H1 (cell line): Measurements from ENCODE around the gene SLC35F3. TPM values are rescaled to one million over a fixed set of nuclear protein-coding genes. Genes with fewer than 3 reads are reported as not detected.

Source experiments
- CTCF ChIA-PET: fragments of 300-600 bp; sonication (Branson Sonifier 250); formaldehyde crosslinking; loops from one replicate; lab custom pipeline; 2021; ENCODE audit not compliant: partially characterized antibody; lab: Charles Lee
- POLR2A ChIA-PET: fragments of 300-600 bp; sonication (Branson Sonifier 250); formaldehyde crosslinking; loops from one replicate; lab custom pipeline; 2021; ENCODE audit warnings: inconsistent platforms; ENCODE audit not compliant: partially characterized antibody; lab: Charles Lee
- DNase-seq, 2 experiments: peaks; one replicate each; pipeline versions ENCODE4 v3.0.0 to v3.0.0-alpha.2; 2010 to 2022; ENCODE audit warnings: low spot score in 2 of 2, low read depth in 1 of 2, mixed read lengths in 1 of 2
- FAIRE-seq: peaks from 2 replicates; lab custom pipeline; 2011; peaks lifted over from hg19 to GRCh38; lab: Jason Lieb, UNC
- H2AFZ ChIP-seq: 2 replicates; pipeline ENCODE4 v1.8.1; 2012; ENCODE audit warnings: low read length, inconsistent platforms
- H2AK5ac ChIP-seq: 2 replicates; pipeline ENCODE4 v1.6.1; 2013; ENCODE audit warnings: low read depth, low read length
- H2BK120ac ChIP-seq: replicated peaks from 2 replicates; pipeline ENCODE3; 2013; ENCODE audit warnings: low read depth, low read length, inconsistent platforms
- H2BK12ac ChIP-seq: 2 replicates; pipeline ENCODE4 v1.6.1; 2013; ENCODE audit warnings: low read depth, low read length
- H2BK15ac ChIP-seq: 2 replicates; pipeline ENCODE4 v1.6.1; 2013; ENCODE audit warnings: low read length
- H2BK20ac ChIP-seq: 2 replicates; pipeline ENCODE4 v1.6.1; 2013; ENCODE audit warnings: low read length
- H2BK5ac ChIP-seq: 2 replicates; pipeline ENCODE4 v1.6.1; 2013; ENCODE audit warnings: low read depth, low read length
- H3K14ac ChIP-seq: 2 replicates; pipeline ENCODE4 v1.6.1; 2013; ENCODE audit warnings: inconsistent platforms; ENCODE audit not compliant: insufficient read length
- H3K18ac ChIP-seq: 2 replicates; pipeline ENCODE4 v1.6.1; 2013; ENCODE audit warnings: low read length; ENCODE audit errors: extremely low read depth
- H3K23ac ChIP-seq: 2 replicates; pipeline ENCODE4 v1.6.1; 2013; ENCODE audit warnings: inconsistent platforms; ENCODE audit not compliant: insufficient read length
- H3K23me2 ChIP-seq: 2 replicates; pipeline ENCODE4 v1.6.1; 2013; ENCODE audit warnings: low read depth, low read length
- H3K27ac ChIP-seq: 2 replicates; pipeline ENCODE4 v1.6.1; 2011; ENCODE audit warnings: low read depth, low read length, inconsistent platforms
- H3K27me3 ChIP-seq, 4 experiments: replicated peaks in 1 of 4; 1 replicate in 1 of 4; 2 replicates in 3 of 4; pipeline versions ENCODE4 v1.6.1 to v1.8.1; 2011 to 2013; ENCODE audit warnings: low read length in 3 of 4, mild to moderate bottlenecking in 3 of 4, inconsistent platforms in 2 of 4, mixed read lengths in 2 of 4, moderate library complexity in 1 of 4; ENCODE audit not compliant: control insufficient read depth in 3 of 4, insufficient read depth in 3 of 4; ENCODE audit errors: extremely low read depth in 1 of 4
- H3K36me3 ChIP-seq, 4 experiments: 2 replicates each; pipeline versions ENCODE4 v1.6.1 to v1.8.1; 2011 to 2013; ENCODE audit warnings: mild to moderate bottlenecking in 4 of 4, low read length in 3 of 4, moderate library complexity in 2 of 4, control low read depth in 1 of 4, inconsistent platforms in 1 of 4; ENCODE audit not compliant: insufficient read depth in 4 of 4, control insufficient read depth in 2 of 4
- H3K4ac ChIP-seq: replicated peaks from 2 replicates; pipeline ENCODE3; 2013; ENCODE audit warnings: low read length, low read depth, mixed read lengths, inconsistent platforms; ENCODE audit not compliant: insufficient read length
- H3K4me1 ChIP-seq, 4 experiments: replicated peaks in 1 of 4; 1 replicate in 1 of 4; 2 replicates in 3 of 4; pipeline versions ENCODE4 v1.6.1 to v1.8.1; 2011 to 2013; ENCODE audit warnings: low read length in 3 of 4, inconsistent platforms in 2 of 4, mixed read lengths in 1 of 4; ENCODE audit not compliant: insufficient read depth in 4 of 4, control insufficient read depth in 3 of 4
- H3K4me2 ChIP-seq, 2 experiments: 2 replicates each; pipeline versions ENCODE4 v1.6.1 to v1.8.1; 2011 to 2013; ENCODE audit warnings: low read depth in 2 of 2, low read length in 2 of 2, control low read depth in 1 of 2, inconsistent platforms in 1 of 2, mild to moderate bottlenecking in 1 of 2; ENCODE audit not compliant: insufficient read depth in 1 of 2
- H3K4me3 ChIP-seq, 4 experiments: fragments of 200-600, 300-600 bp in 1 of 4; sonication (generic), shearing (Covaris generic), sonication (Bioruptor Twin) in 1 of 4; 2 replicates each; pipeline versions ENCODE4 v1.5.1 to v1.8.1; 2011 to 2016; ENCODE audit warnings: low read length in 4 of 4, low read depth in 3 of 4, control low read depth in 2 of 4, inconsistent platforms in 2 of 4, mild to moderate bottlenecking in 2 of 4, mixed read lengths in 1 of 4, moderate library complexity in 1 of 4; ENCODE audit not compliant: insufficient read depth in 2 of 4; ENCODE audit errors: extremely low read depth in 1 of 4
- H3K56ac ChIP-seq: replicated peaks from 2 replicates; pipeline ENCODE3; 2013; ENCODE audit warnings: low read depth, mild to moderate bottlenecking, mixed read lengths, low read length, inconsistent platforms; ENCODE audit not compliant: insufficient read length
- H3K79me1 ChIP-seq: 2 replicates; pipeline ENCODE4 v1.6.1; 2013; ENCODE audit warnings: low read depth, low read length, control low read depth
- H3K79me2 ChIP-seq, 2 experiments: 2 replicates each; pipeline versions ENCODE4 v1.6.1 to v1.8.1; 2012 to 2013; ENCODE audit warnings: low read length in 2 of 2, mild to moderate bottlenecking in 2 of 2, inconsistent platforms in 1 of 2; ENCODE audit not compliant: insufficient read depth in 2 of 2, control insufficient read depth in 1 of 2
- H3K9ac ChIP-seq, 4 experiments: replicated peaks in 1 of 4; 1 replicate in 1 of 4; 2 replicates in 3 of 4; pipeline versions ENCODE4 v1.6.1 to v1.8.1; 2011 to 2013; ENCODE audit warnings: low read depth in 3 of 4, low read length in 3 of 4, control low read depth in 2 of 4, mild to moderate bottlenecking in 2 of 4, moderate library complexity in 2 of 4, inconsistent platforms in 1 of 4; ENCODE audit errors: extremely low read depth in 1 of 4
- H3K9me3 ChIP-seq, 2 experiments: 2 replicates each; pipeline versions ENCODE4 v1.6.1 to v1.8.1; 2012 to 2013; ENCODE audit warnings: mild to moderate bottlenecking in 2 of 2, moderate library complexity in 2 of 2, control low read depth in 1 of 2, inconsistent platforms in 1 of 2, low read depth in 1 of 2, low read length in 1 of 2, mixed read lengths in 1 of 2; ENCODE audit not compliant: insufficient read depth in 2 of 2
- H4K20me1 ChIP-seq, 2 experiments: replicated peaks in 1 of 2; 2 replicates each; pipeline versions ENCODE3 to v1.8.1; 2011 to 2013; ENCODE audit warnings: inconsistent platforms in 2 of 2, low read length in 2 of 2, mild to moderate bottlenecking in 1 of 2; ENCODE audit not compliant: insufficient read depth in 2 of 2, control insufficient read depth in 1 of 2
- H4K5ac ChIP-seq: 2 replicates; pipeline ENCODE4 v1.6.1; 2013; ENCODE audit warnings: low read length, low read depth, mixed read lengths, inconsistent platforms; ENCODE audit not compliant: insufficient read length
- H4K8ac ChIP-seq: 2 replicates; pipeline ENCODE4 v1.8.0; 2013; ENCODE audit warnings: mild to moderate bottlenecking, moderate library complexity, low read length, inconsistent platforms; ENCODE audit not compliant: insufficient read depth; ENCODE audit errors: extremely low read depth
- H4K91ac ChIP-seq: replicated peaks from 2 replicates; pipeline ENCODE3; 2013; ENCODE audit warnings: low read length, mixed read lengths, inconsistent platforms; ENCODE audit not compliant: insufficient read length
- HDAC6 ChIP-seq: IDR thresholded peaks from one replicate; pipeline ENCODE4 v1.7.1; 2012; ENCODE audit warnings: low read depth, mild to moderate bottlenecking, inconsistent platforms, low read length, moderate library complexity
- NANOG ChIP-seq: IDR thresholded peaks from 2 replicates; pipeline ENCODE4 v1.6.1; 2011; ENCODE audit warnings: low read length, low read depth, mild to moderate bottlenecking, inconsistent platforms; ENCODE audit not compliant: insufficient read depth, poor library complexity, severe bottlenecking
- SIRT6 ChIP-seq: IDR thresholded peaks from one replicate; pipeline ENCODE4 v1.7.1; 2012; ENCODE audit warnings: low read length, inconsistent platforms
- TAF1 ChIP-seq: IDR thresholded peaks from 2 replicates; pipeline ENCODE4 v1.6.1; 2011; ENCODE audit warnings: mild to moderate bottlenecking, low read depth, low read length
- polyA plus RNA-seq, 7 experiments: library from polyadenylated mRNA; depleted of rRNA in 3 of 7; stranded (reverse) in 5 of 7; unstranded in 2 of 7; fragments of >200 nt in 5 of 7; fragments of 200-250 nt in 2 of 7; gene quantifications; 1 replicate in 5 of 7; 2 replicates in 1 of 7; 4 replicates in 1 of 7; pipeline versions ENCODE4 v1.2.1 to v1.2.3, GENCODE V29; 2011 to 2013; ENCODE audit warnings: missing spikeins in 2 of 7, mixed read lengths in 2 of 7
- total RNA-seq: library from RNA; stranded (reverse); fragmentation: NEBNext Ultra II Directional; extraction: Animal tissue kit (Norgen Biotek cat#: 25700); gene quantifications from 2 replicates; pipeline ENCODE4 v1.2.1, GENCODE V29; 2021

SLC35F3 gene
- total and polyA plus RNA-seq, 2 of the 8 experiments (the other 6 are each of a cell fraction or from before 2014, with no cell fraction given) = 0.78 to 1.2 TPM

- TF ChIP-seq NANOG = no peak
- no peak for TF ChIP-seq HDAC6
- TF ChIP-seq SIRT6 = no peak
- TF ChIP-seq TAF1 = no peak
- TF ChIP-seq, all 59 proteins: peak for 0
- no peak overlapping the region for H2BK20ac ChIP-seq
- no peak overlapping the region for H2BK120ac ChIP-seq
- no peak overlapping the region for H4K5ac ChIP-seq
- ChIA-PET POLR2A (no interaction called here), CTCF (interaction anchor here (0.6 to 1.9 kb wide), 10 partner anchors 8 to 289 kb away, joined by 3 to 9 read pairs (median 3); no protein-coding TSS in a partner anchor)
- H3K27me3 ChIP-seq = no peaks in the 10 kb centered on the region
- H3K23me2 ChIP-seq = no peaks in the 10 kb centered on the region
- H3K56ac ChIP-seq = no peak overlapping the region
- no peak overlapping the region for H3K4ac ChIP-seq
- no peak overlapping the region for H4K91ac ChIP-seq
- H3K9me3 ChIP-seq = no peaks in the 10 kb centered on the region
- H3K79me2 ChIP-seq = no peaks in the 10 kb centered on the region
- H3K9ac ChIP-seq = no peak overlapping the region
- no peaks in the 10 kb centered on the region for H4K20me1 ChIP-seq
- no peak for FAIRE-seq
- no peak overlapping the region for H3K18ac ChIP-seq
- no peak overlapping the region for H3K27ac ChIP-seq
- H3K14ac ChIP-seq = no peak overlapping the region
- no peaks in the 10 kb centered on the region for H3K4me1 ChIP-seq
- no peaks in the 10 kb centered on the region for H3K36me3 ChIP-seq
- H2BK15ac ChIP-seq = no peak overlapping the region
- no peak overlapping the region for H2BK12ac ChIP-seq
- no peaks in the 10 kb centered on the region for H3K79me1 ChIP-seq
- no peak for DNase-seq
- no peak overlapping the region for H2AFZ ChIP-seq
- no peak overlapping the region for H2AK5ac ChIP-seq
- H2BK5ac ChIP-seq = no peak overlapping the region
- H4K8ac ChIP-seq = no peak overlapping the region
- no peak overlapping the region for H3K4me2 ChIP-seq
- no peak overlapping the region for H3K4me3 ChIP-seq
- no peak overlapping the region for H3K23ac ChIP-seq
Observed at GRCh38 chr1:234118911-234119310, 214.4 kb downstream of the SLC35F3 start.
